Thoracic aorta (tissue), 2 donors: ENCODE results near the gene POLR2A. TPM values are rescaled to one million over a fixed set of nuclear protein-coding genes. Genes with fewer than 3 reads are reported as not detected.

Experiments
- ATAC-seq: fragments of 150-250 bp; one replicate; pipeline ENCODE4 v1.8.0; 2017; ENCODE audit warnings: low read depth; ENCODE audit not compliant: insufficient number of reproducible peaks, low FRiP score
- DNase-seq: peaks from one replicate; pipeline ENCODE4 v3.0.0-alpha.2; 2020; ENCODE audit warnings: low spot score
- H3K27ac ChIP-seq, 2 donors: fragments of 200-600 bp; sonication (generic); 1 replicate in 1 of 2; 2 replicates in 1 of 2; pipeline ENCODE4 v1.5.1; 2016; ENCODE audit warnings: mild to moderate bottlenecking in 2 of 2, moderate library complexity in 2 of 2
- H3K27me3 ChIP-seq: fragments of 200-600 bp; sonication (generic); replicated peaks from 2 replicates; pipeline ENCODE4 v1.6.0; 2016; ENCODE audit warnings: mild to moderate bottlenecking; ENCODE audit not compliant: insufficient read depth
- H3K36me3 ChIP-seq: fragments of 200-600 bp; sonication (generic); one replicate; pipeline ENCODE4 v1.5.1; 2016
- H3K4me1 ChIP-seq, 2 donors: fragments of 200-600 bp; sonication (generic); 1 replicate in 1 of 2; 2 replicates in 1 of 2; pipeline versions ENCODE4 v1.5.1 to v1.6.0; 2016; ENCODE audit warnings: low read depth in 2 of 2, mild to moderate bottlenecking in 1 of 2; ENCODE audit not compliant: control insufficient read depth in 1 of 2
- H3K4me3 ChIP-seq: fragments of 200-600 bp; sonication (generic); 2 replicates; pipeline ENCODE4 v1.5.1; 2016; ENCODE audit warnings: mild to moderate bottlenecking
- H3K9me3 ChIP-seq: fragments of 200-600 bp; sonication (generic); 2 replicates; pipeline ENCODE4 v1.5.1; 2016
- total RNA-seq, 2 donors: library from RNA; depleted of rRNA; stranded (reverse); fragments of >200 nt; gene quantifications; one replicate each; pipeline versions ENCODE4 v1.1.0 to v1.2.3, GENCODE V29; 2016
- TF ChIP-seq, protein P1 (sequence below): fragments of 200-600 bp; sonication (generic); IDR thresholded peaks from one replicate; pipeline ENCODE4 v1.5.1; 2019; ENCODE audit warnings: antibody characterized with exemption

POLR2A gene
- total RNA-seq, 2 donors from 2014 or later, result 77.8 to 151 TPM

DNA sequence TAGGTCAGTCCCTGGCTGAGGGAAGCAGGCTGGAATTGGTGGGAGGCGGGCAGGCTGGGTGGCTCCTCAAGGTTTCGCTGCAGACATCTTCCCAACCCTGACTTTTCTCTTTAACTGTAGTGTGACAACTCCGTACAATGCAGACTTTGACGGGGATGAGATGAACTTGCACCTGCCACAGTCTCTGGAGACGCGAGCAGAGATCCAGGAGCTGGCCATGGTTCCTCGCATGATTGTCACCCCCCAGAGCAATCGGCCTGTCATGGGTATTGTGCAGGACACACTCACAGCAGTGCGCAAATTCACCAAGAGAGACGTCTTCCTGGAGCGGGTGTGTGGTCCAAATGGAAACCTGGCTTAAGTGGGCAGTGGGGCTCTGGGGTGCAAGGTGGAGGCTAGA is 15.0 kb downstream of the POLR2A start:
- Histone ChIP-seq H3K4me3 (no peak overlapping the region), H3K36me3 (peaks cover 83% of the 10 kb centered on the region), H3K9me3 (no peaks in the 10 kb centered on the region), H3K4me1 (no peaks in the 10 kb centered on the region), H3K27ac (no peak overlapping the region), H3K27me3 (no peaks in the 10 kb centered on the region)
- TF ChIP-seq, protein P1, sequence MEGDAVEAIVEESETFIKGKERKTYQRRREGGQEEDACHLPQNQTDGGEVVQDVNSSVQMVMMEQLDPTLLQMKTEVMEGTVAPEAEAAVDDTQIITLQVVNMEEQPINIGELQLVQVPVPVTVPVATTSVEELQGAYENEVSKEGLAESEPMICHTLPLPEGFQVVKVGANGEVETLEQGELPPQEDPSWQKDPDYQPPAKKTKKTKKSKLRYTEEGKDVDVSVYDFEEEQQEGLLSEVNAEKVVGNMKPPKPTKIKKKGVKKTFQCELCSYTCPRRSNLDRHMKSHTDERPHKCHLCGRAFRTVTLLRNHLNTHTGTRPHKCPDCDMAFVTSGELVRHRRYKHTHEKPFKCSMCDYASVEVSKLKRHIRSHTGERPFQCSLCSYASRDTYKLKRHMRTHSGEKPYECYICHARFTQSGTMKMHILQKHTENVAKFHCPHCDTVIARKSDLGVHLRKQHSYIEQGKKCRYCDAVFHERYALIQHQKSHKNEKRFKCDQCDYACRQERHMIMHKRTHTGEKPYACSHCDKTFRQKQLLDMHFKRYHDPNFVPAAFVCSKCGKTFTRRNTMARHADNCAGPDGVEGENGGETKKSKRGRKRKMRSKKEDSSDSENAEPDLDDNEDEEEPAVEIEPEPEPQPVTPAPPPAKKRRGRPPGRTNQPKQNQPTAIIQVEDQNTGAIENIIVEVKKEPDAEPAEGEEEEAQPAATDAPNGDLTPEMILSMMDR, result no peak
- DNase-seq (no peak), ATAC-seq (no peak)

DNA sequence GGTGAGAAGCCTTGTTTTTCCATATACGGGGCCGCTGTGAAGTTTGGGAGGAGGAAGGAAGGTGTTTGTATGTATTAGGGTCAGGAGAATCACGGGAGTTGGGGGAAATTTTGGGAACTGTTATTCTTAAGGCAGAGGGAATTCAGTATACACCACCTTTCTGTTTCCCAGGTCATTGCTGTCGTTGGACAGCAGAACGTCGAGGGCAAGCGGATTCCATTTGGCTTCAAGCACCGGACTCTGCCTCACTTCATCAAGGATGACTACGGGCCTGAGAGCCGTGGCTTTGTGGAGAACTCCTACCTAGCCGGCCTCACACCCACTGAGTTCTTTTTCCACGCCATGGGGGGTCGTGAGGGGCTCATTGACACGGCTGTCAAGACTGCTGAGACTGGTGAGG is 17.6 kb downstream of the POLR2A start:
- H3K4me1 ChIP-seq, result no peaks in the 10 kb centered on the region
- DNase-seq (no peak), ATAC-seq (no peak)
- TF ChIP-seq, protein P1, result no peak
- H3K9me3 ChIP-seq, result no peaks in the 10 kb centered on the region
- no peaks in the 10 kb centered on the region for H3K27me3 ChIP-seq
- H3K36me3 ChIP-seq, result peaks cover 83% of the 10 kb centered on the region
- H3K4me3 ChIP-seq, result no peak overlapping the region
- H3K27ac ChIP-seq, result no peak overlapping the region

DNA sequence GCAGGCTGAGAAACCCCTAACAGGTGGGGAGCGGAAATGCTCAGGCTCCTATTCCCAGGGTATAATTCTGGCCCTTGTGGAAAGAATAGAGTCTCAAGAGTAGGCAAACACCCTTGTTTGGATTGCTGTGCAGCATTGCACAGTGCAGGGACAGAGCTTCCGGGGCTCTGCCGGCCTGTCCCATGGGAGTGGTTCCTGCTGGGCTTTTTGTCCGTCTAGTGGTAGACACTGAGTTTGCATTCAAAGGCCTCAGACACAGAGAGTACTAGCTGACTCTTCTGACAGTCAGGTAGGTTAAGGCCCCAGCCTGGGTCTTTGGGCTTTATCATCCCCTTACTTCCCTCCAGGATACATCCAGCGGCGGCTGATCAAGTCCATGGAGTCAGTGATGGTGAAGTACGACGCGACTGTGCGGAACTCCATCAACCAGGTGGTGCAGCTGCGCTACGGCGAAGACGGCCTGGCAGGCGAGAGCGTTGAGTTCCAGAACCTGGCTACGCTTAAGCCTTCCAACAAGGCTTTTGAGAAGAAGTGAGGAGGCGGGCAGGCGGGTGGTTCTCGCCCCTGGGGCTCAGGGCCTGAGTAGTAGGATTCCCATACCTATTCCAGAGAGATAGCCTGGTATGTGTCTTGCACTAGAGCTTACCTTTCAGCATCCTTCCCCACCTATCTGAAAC is 18.1 kb downstream of the POLR2A start:
- ATAC-seq, result no peak
- Histone ChIP-seq H3K27ac (no peak overlapping the region), H3K4me3 (no peak overlapping the region), H3K27me3 (no peaks in the 10 kb centered on the region), H3K36me3 (peaks cover 83% of the 10 kb centered on the region), H3K9me3 (no peaks in the 10 kb centered on the region), H3K4me1 (no peaks in the 10 kb centered on the region)
- no peak for DNase-seq
- TF ChIP-seq, protein P1, result no peak

DNA sequence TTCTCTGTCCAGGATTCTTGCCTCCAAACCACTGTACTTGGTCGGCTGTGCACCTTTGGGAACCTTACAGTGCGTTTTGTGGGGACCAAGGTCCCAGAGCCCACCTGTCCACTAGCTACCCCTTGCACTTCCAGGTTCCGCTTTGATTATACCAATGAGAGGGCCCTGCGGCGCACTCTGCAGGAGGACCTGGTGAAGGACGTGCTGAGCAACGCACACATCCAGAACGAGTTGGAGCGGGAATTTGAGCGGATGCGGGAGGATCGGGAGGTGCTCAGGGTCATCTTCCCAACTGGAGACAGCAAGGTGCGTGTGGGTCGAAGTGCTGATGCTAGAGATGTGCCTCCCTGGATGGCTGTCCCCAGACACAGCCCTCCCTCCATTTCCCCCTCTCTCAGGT is 18.8 kb downstream of the POLR2A start:
- Histone ChIP-seq H3K4me1 (no peaks in the 10 kb centered on the region), H3K27ac (no peak overlapping the region), H3K27me3 (no peaks in the 10 kb centered on the region), H3K9me3 (no peaks in the 10 kb centered on the region), H3K36me3 (peaks cover 82% of the 10 kb centered on the region), H3K4me3 (no peak overlapping the region)
- TF ChIP-seq, protein P1, result no peak
- no peak for DNase-seq
- no peak for ATAC-seq

DNA sequence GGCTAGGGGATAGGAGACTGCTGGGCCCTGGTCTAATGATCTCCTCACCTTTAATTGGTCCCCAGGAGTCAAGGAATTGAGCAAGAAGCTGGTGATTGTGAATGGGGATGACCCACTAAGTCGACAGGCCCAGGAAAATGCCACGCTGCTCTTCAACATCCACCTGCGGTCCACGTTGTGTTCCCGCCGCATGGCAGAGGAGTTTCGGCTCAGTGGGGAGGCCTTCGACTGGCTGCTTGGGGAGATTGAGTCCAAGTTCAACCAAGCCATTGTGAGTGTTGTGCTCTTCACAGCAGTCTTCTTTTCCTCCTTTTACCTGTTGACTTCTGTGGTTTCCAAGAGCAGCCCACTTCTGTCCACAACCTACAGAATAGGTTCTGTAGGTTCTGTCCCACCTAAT is 19.4 kb downstream of the POLR2A start:
- DNase-seq, result no peak
- H3K4me3 ChIP-seq, result no peak overlapping the region
- H3K27me3 ChIP-seq, result no peaks in the 10 kb centered on the region
- ATAC-seq, result no peak
- H3K27ac ChIP-seq, result no peak overlapping the region
- no peaks in the 10 kb centered on the region for H3K4me1 ChIP-seq
- TF ChIP-seq, protein P1, result no peak
- H3K9me3 ChIP-seq, result no peaks in the 10 kb centered on the region
- H3K36me3 ChIP-seq, result peaks cover 82% of the 10 kb centered on the region
